CD4-positive, alpha-beta T cell treated with Interleukin-17A for 1 hour (primary cell): Measurements from ENCODE around the gene KDM4B.
"Not testable (repeated sequence)": the region's sequence is repeated elsewhere in the genome, so short reads cannot be mapped to it uniquely, and the experiment has no call there.

Experiments
- DNase-seq: peaks from one replicate; pipeline ENCODE4 v3.0.0-alpha.2; 2020

Gene KDM4B

DNA sequence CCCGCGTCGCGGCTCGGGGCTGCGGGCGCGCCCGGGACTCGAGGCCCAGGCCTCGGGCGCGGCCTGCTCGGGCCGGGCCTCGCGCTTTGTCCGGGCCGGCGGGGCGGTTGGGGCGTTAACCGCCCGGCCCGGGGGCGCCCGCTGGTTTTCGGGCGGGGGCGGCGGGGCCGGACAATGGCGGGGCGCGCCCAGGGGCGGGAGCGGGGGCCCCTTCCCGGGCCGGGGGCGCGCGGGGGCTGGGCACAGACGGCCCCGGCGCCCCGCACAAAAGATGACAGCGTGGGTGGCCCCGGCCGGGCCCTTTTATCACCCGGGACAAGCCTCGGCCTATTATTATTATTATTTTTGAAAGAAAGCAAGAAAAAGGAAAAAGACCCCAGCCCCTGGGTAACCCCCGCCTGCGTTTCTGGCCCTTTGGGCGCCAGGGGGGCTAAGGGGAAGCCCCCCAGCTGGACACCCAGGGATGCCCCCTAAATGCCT lies 419 bp downstream of the KDM4B start:
- no peak for DNase-seq

GRCh38 chr19:4969772-4970531 lies 1.0 kb downstream of the KDM4B start:
- peak; percentile 21 for DNase-seq

DNA sequence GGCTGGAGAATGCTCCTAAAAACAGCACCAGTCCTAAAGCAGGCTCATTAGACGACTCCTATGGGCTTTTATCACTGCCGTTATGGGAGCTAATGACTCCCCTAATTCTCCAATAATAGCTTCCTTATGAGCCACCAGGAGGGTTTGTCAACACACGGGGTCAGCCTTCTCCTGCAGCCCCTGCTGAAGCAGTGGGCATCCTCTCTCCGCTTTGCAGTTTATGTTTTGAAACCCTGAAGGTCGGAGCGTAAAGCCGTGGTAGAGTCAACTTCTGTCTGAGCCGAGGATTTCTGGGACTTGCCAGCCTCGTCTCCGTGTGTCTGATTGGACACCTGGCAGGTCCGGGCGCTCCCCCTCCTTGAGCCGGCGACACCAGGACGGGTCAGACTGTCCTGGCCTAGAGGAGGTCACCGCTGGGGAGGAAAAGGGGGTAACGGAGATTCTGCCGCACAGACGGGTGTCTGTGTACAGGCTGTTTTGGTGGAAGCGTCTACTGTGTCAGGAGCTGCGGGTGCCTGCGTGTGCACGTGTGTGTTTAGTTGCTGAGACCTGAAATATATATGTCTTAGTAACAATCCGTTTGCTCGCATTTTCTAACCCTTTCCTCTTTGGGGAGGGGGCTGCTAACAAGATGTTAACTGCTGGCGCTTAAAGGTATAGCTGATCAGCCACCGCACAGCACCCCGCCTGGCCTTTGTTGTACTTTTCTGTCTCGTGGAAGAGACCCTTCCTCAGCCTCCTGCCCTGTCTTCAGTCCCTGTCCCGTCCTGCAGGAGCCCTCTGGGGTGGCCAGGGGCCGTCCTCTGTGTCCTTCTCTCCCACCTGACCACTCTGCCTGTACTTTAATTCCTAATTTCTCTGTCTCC lies 1.9 kb downstream of the KDM4B start:
- DNase-seq = no peak

- DNase-seq = peak; percentile 37
Measured at GRCh38 chr19:4971424-4971793, 2.5 kb downstream of the KDM4B start.

GRCh38 chr19:4971816-4972495 lies 3.0 kb downstream of the KDM4B start:
- DNase-seq = no peak

- DNase-seq = no peak
Measured at GRCh38 chr19:4972509-4973230, 3.8 kb downstream of the KDM4B start.

GRCh38 chr19:4974880-4975469 lies 6.1 kb downstream of the KDM4B start:
- DNase-seq = no peak

GRCh38 chr19:4975601-4976000 lies 6.7 kb downstream of the KDM4B start:
- DNase-seq = not testable (repeated sequence)

GRCh38 chr19:4976401-4977298 lies 7.7 kb downstream of the KDM4B start:
- peak; percentile 27 for DNase-seq

GRCh38 chr19:4977299-4978174 lies 8.6 kb downstream of the KDM4B start:
- no peak for DNase-seq

DNA sequence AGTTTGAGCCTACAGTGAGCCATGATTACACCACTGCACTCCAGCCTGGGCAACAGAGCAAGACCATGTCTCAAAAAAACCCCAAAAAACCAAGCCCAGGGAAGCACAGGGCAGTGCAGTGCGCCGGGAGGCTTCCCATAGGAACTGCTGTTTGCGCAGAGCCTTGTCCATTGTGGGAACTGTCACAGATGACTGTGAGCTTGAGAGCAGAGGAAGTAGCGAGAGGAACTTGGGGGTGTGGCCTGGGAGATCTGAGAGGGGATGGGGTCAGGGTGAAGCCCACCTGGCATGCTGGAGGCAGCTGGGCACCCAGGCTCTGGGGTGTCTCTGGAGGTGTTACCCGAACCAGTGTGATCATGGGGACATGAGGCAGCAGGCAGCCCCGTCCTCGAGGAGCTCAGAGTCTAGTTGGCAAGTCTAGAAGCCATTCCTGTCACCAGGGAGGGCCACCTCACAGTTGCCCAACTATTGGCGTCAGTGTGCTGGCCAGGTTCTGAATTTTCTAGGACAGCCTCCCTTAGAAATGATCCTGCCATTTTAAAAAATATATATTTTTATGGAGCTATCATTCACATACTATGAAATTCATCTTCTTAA lies 10.4 kb downstream of the KDM4B start:
- no peak for DNase-seq

DNA sequence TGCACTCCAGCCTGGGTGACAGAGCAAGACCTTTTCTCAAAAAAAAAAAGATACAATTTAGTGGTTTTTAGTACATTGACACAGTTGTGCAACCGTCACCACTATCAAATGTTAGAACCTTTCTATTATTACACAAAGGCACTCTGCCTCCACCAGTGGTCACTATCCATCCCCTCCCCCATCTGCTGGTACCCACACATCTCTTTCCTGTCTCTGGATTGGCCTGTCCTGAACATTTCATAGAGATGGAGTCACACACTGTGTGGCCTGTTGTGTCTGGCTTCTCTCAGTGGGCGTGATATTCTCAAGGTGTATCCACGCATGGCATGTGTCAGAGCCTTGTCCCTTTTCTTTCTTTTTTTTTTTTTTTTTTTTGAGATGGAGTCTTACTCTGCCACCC lies 11.2 kb downstream of the KDM4B start:
- DNase-seq = no peak

- no peak for DNase-seq
Measured at GRCh38 chr19:4980838-4981680, 12.1 kb downstream of the KDM4B start.

GRCh38 chr19:4981681-4981958 lies 12.7 kb downstream of the KDM4B start:
- DNase-seq = no peak

- DNase-seq = no peak
Measured at GRCh38 chr19:4983346-4984105, 14.6 kb downstream of the KDM4B start.

GRCh38 chr19:4984106-4984380 lies 15.1 kb downstream of the KDM4B start:
- DNase-seq = no peak

GRCh38 chr19:4984438-4984990 lies 15.6 kb downstream of the KDM4B start:
- DNase-seq = no peak

GRCh38 chr19:4985551-4985991 lies 16.7 kb downstream of the KDM4B start:
- no peak for DNase-seq
